A549 (cell line): ENCODE measurements around the gene RGSL1. TPM values are rescaled to one million over a fixed set of nuclear protein-coding genes. Genes with fewer than 3 reads are reported as not detected.

Source experiments
- ATAC-seq, 2 experiments: fragments of 200-7000 bp in 1 of 2; fragments of >200 bp in 1 of 2; cut with Nextera tagmentation in 1 of 2; cut with Tn5 transposase in 1 of 2; 3 replicates each; pipeline versions ENCODE4 v1.8.0 to v1.9.1; 2018 to 2020; ENCODE audit warnings: mild to moderate bottlenecking in 1 of 2, moderate library complexity in 1 of 2
- CTCF ChIA-PET: fragments of 300-600 bp; sonication (Branson Sonifier 250); formaldehyde crosslinking; extraction: SDS; loops from one replicate; lab custom pipeline; 2021; ENCODE audit warnings: antibody characterized with exemption, inconsistent platforms; lab: Yijun Ruan, JAX
- POLR2A ChIA-PET: fragments of 350-600 bp; formaldehyde crosslinking; extraction: SDS; loops from one replicate; lab custom pipeline; 2021; ENCODE audit warnings: antibody characterized with exemption, inconsistent platforms; lab: Yijun Ruan, JAX
- DNase-seq, 2 experiments: peaks; one replicate each; pipeline versions ENCODE4 v3.0.0 to v3.0.0-alpha.2; 2011 to 2016; ENCODE audit warnings: low read depth in 1 of 2, low spot score in 1 of 2
- FAIRE-seq: peaks from 2 replicates; lab custom pipeline; 2011; peaks lifted over from hg19 to GRCh38; lab: Jason Lieb, UNC
- H3K27ac ChIP-seq, 2 experiments: fragments of >200 bp; sonication (Bioruptor Twin); formaldehyde crosslinking; 3 replicates each; pipeline ENCODE4 v1.5.1; 2016 to 2017
- H3K4me1 ChIP-seq: fragments of >200 bp; sonication (Bioruptor Twin); formaldehyde crosslinking; 3 replicates; pipeline ENCODE4 v1.6.1; 2016
- H3K4me2 ChIP-seq: fragments of >200 bp; sonication (Bioruptor Twin); formaldehyde crosslinking; 3 replicates; pipeline ENCODE4 v1.6.1; 2016
- H3K4me3 ChIP-seq: fragments of >200 bp; sonication (Bioruptor Twin); formaldehyde crosslinking; 3 replicates; pipeline ENCODE4 v1.5.1; 2016
- H3K9me3 ChIP-seq: fragments of >200 bp; sonication (Bioruptor Twin); formaldehyde crosslinking; 3 replicates; pipeline ENCODE4 v1.6.1; 2016
- BCL3 ChIP-seq: fragments of >200 bp; sonication (Bioruptor Twin); formaldehyde crosslinking; IDR thresholded peaks from 3 replicates; pipeline ENCODE4 v1.6.1; 2016
- BHLHE40 ChIP-seq: IDR thresholded peaks from 2 replicates; pipeline ENCODE4 v1.6.1; 2012; ENCODE audit warnings: low read depth, low read length, inconsistent platforms
- CBX2 ChIP-seq: fragments of 200-600 bp; sonication (generic); IDR thresholded peaks from 2 replicates; pipeline ENCODE4 v1.6.1; 2016; ENCODE audit warnings: low read depth, mild to moderate bottlenecking, borderline replicate concordance
- CBX8 ChIP-seq: fragments of 200-600 bp; sonication (generic); IDR thresholded peaks from 2 replicates; pipeline ENCODE4 v1.6.1; 2016
- CHD4 ChIP-seq: fragments of 200-600 bp; sonication (generic); IDR thresholded peaks from 2 replicates; pipeline ENCODE4 v1.6.1; 2016; ENCODE audit warnings: antibody characterized with exemption, mild to moderate bottlenecking, borderline replicate concordance
- CTCF ChIP-seq: fragments of >200 bp; sonication (Bioruptor Twin); formaldehyde crosslinking; IDR thresholded peaks from 3 replicates; pipeline ENCODE4 v1.5.1; 2016
- EHF ChIP-seq: fragments of 250-450 bp; sonication (Bioruptor Pico); IDR thresholded peaks from 2 replicates; pipeline ENCODE4 v1.5.0; 2020; ENCODE audit warnings: mild to moderate bottlenecking
- EHMT2 ChIP-seq: fragments of 200-600 bp; sonication (generic); IDR thresholded peaks from 2 replicates; pipeline ENCODE4 v1.6.1; 2016; ENCODE audit warnings: antibody characterized with exemption, low read depth, mild to moderate bottlenecking, moderate library complexity
- HES2 ChIP-seq: fragments of >200 bp; sonication (Bioruptor Twin); formaldehyde crosslinking; IDR thresholded peaks from 2 replicates; pipeline ENCODE4 v1.6.1; 2016
- JUNB ChIP-seq: fragments of >200 bp; sonication (Bioruptor Twin); formaldehyde crosslinking; IDR thresholded peaks from 2 replicates; pipeline ENCODE4 v1.6.1; 2016
- MAX ChIP-seq: IDR thresholded peaks from 2 replicates; pipeline ENCODE4 v1.6.1; 2012
- MAZ ChIP-seq: fragments of 150-350 bp; IDR thresholded peaks from 2 replicates; pipeline ENCODE4 v1.6.1; 2014; ENCODE audit warnings: antibody characterized with exemption, low read depth, low read length, borderline replicate concordance
- MYC ChIP-seq: IDR thresholded peaks from 2 replicates; pipeline ENCODE4 v1.6.1; 2012; ENCODE audit warnings: mild to moderate bottlenecking, inconsistent platforms, low read length, improper control_type of control experiment, borderline replicate concordance
- NPAS2 ChIP-seq: fragments of 250-450 bp; sonication (Bioruptor Pico); IDR thresholded peaks from 2 replicates; pipeline ENCODE4 v1.8.0; 2022; ENCODE audit warnings: mild to moderate bottlenecking, moderate library complexity, borderline replicate concordance
- POLR2A ChIP-seq: IDR thresholded peaks from 2 replicates; pipeline ENCODE4 v1.6.1; 2012; ENCODE audit warnings: mild to moderate bottlenecking, low read length
- RAD21 ChIP-seq, 2 experiments: fragments of >200 bp in 1 of 2; sonication (Bioruptor Twin) in 1 of 2; formaldehyde crosslinking in 1 of 2; IDR thresholded peaks in 1 of 2; conservative IDR thresholded peaks in 1 of 2; 2 replicates in 1 of 2; 3 replicates in 1 of 2; pipeline ENCODE4 v1.6.1; 2012 to 2018; ENCODE audit warnings: inconsistent platforms in 1 of 2
- RCOR1 ChIP-seq: fragments of 150-350 bp; IDR thresholded peaks from 2 replicates; pipeline ENCODE4 v1.6.1; 2014; ENCODE audit warnings: antibody characterized with exemption, low read length, low read depth
- RNF2 ChIP-seq: fragments of 200-600 bp; sonication (generic); IDR thresholded peaks from 2 replicates; pipeline ENCODE4 v1.6.1; 2016; ENCODE audit warnings: low read depth, mild to moderate bottlenecking, antibody characterized with exemption, moderate library complexity, borderline replicate concordance
- SMC3 ChIP-seq: fragments of >200 bp; sonication (Bioruptor Twin); formaldehyde crosslinking; IDR thresholded peaks from 3 replicates; pipeline ENCODE4 v1.6.1; 2018; ENCODE audit warnings: inconsistent platforms
- TFCP2L1 ChIP-seq: fragments of 250-450 bp; sonication (Bioruptor Pico); IDR thresholded peaks from 2 replicates; pipeline ENCODE4 v1.5.0; 2021; ENCODE audit warnings: mild to moderate bottlenecking
- WGBS: methylation state at CpG from one replicate; pipeline ENCODE4 v1.1.6; 2017; ENCODE audit errors: missing lambda C conversion rate; 5-methylcytosine and 5-hydroxymethylcytosine counted together
- polyA plus RNA-seq, 4 experiments: library from polyadenylated mRNA; depleted of rRNA in 3 of 4; stranded (reverse); fragments of >200 nt; fragmentation: RNase III in 1 of 4; extraction: RNeasy Plus Mini Kit Qiagen cat#74134 plus additional on column Dnase treatment in 1 of 4; gene quantifications; 2 replicates in 3 of 4; 3 replicates in 1 of 4; pipeline ENCODE4 v1.2.3, GENCODE V29; 2011 to 2017

The RGSL1 gene
- polyA plus RNA-seq, 2 of the 4 experiments (the other 2 are of a cell fraction): not detected

GRCh38 chr1:182589520-182589919 is 139.6 kb downstream of the RGSL1 start (continued):
- no peak for TF ChIP-seq HES2
- TF ChIP-seq BHLHE40: no peak

- FAIRE-seq (no peak), ATAC-seq (no peak), DNase-seq (no peak)
- Histone ChIP-seq H3K27ac (no peak overlapping the region), H3K4me3 (no peak overlapping the region), H3K9me3 (no peaks in the 10 kb centered on the region)
- CTCF ChIA-PET: interaction anchor here (2.3 to 7.9 kb wide), 3 partner anchors 10 to 195 kb away, joined by 12 to 50 read pairs (median 13); no protein-coding TSS in a partner anchor
- no peak for TF ChIP-seq CBX2
- no peak for TF ChIP-seq BHLHE40
- TF ChIP-seq TFCP2L1: no peak
- TF ChIP-seq NPAS2 (CRISPR knock-in tag): no peak
- TF ChIP-seq RCOR1: no peak
- TF ChIP-seq CBX8: no peak
- no peak for TF ChIP-seq RNF2
- no peak for TF ChIP-seq MAX
- TF ChIP-seq POLR2A: no peak
- no peak for TF ChIP-seq CHD4
- TF ChIP-seq EHMT2: no peak
- TF ChIP-seq MAZ: no peak
- TF ChIP-seq, all 56 proteins: peak for 0
- POLR2A ChIA-PET: no interaction called here
- no peak overlapping the region for H3K4me2 ChIP-seq
- 0 out of 3 replicates have a peak, but pooled peaks cover 5% of the 10 kb centered on the region for H3K4me1 ChIP-seq
- 73% methylated on average over 5 of the region's 5 CpGs for WGBS
Observed at GRCh38 chr1:182589931-182590330, 140.0 kb downstream of the RGSL1 start.

- CTCF ChIA-PET: interaction anchor here (0.8 to 14.3 kb wide), 12 partner anchors 7 to 194 kb away, joined by 3 to 415 read pairs (median 4); partner anchors contain the start of genes NPL and RGS16
- no peaks in the 10 kb centered on the region for H3K4me1 ChIP-seq
- H3K9me3 ChIP-seq: no peaks in the 10 kb centered on the region
- no peak overlapping the region for H3K4me3 ChIP-seq
- ATAC-seq (peak; percentile 41 to 76; a peak in 4 of 6 replicates), DNase-seq (peak; percentile 57 to 62), FAIRE-seq (no peak)
- 28% methylated on average over 4 of the region's 4 CpGs for WGBS
- TF ChIP-seq MAX (no peak), HES2 (no peak), EHF (CRISPR knock-in tag) (no peak), MYC (0 out of 2 replicates have a peak, but pooled peaks have one; percentile 16), RAD21 (conservative IDR thresholded peaks at IDR 0.05 in 1 of 2, IDR thresholded peaks at IDR 0.05 in 1 of 2) (peak; percentile 47 to 64), CTCF (peak; percentile 70), SMC3 (peak; percentile 54), JUNB (no peak), BCL3 (no peak)
- H3K4me2 ChIP-seq: no peak overlapping the region
- H3K27ac ChIP-seq: no peak overlapping the region
- POLR2A ChIA-PET: no interaction called here
Observed at GRCh38 chr1:182595641-182596240, 145.8 kb downstream of the RGSL1 start.
